Right kidney (tissue), 1 donor: ENCODE results near the gene NDUFB10.
"Not testable (repeated sequence)": the region's sequence is repeated elsewhere in the genome, so short reads cannot be mapped to it uniquely, and the experiment has no call there.

Source experiments
- DNase-seq: peaks from one replicate; pipeline ENCODE4 v3.0.0-alpha.2; 2016

NDUFB10 gene

GRCh38 chr16:1944612-1945199 lies 14.6 kb upstream of the NDUFB10 start:
- DNase-seq: no peak

- DNase-seq: no peak
These were observed 13.6 kb upstream of the NDUFB10 start for GRCh38 chr16:1945559-1946391.

- DNase-seq: no peak
These were observed 12.6 kb upstream of the NDUFB10 start for GRCh38 chr16:1946495-1947368.

- no peak for DNase-seq
These were observed 12.0 kb upstream of the NDUFB10 start for GRCh38 chr16:1947369-1947670.

GRCh38 chr16:1949507-1949906 lies 9.8 kb upstream of the NDUFB10 start:
- DNase-seq: no peak

GRCh38 chr16:1950047-1950446 lies 9.3 kb upstream of the NDUFB10 start:
- no peak for DNase-seq

- DNase-seq: no peak
These were observed 8.8 kb upstream of the NDUFB10 start for GRCh38 chr16:1950559-1950958.

GRCh38 chr16:1953734-1954133 lies 5.6 kb upstream of the NDUFB10 start:
- DNase-seq: no peak

- not testable (repeated sequence) for DNase-seq
These were observed 1.8 kb upstream of the NDUFB10 start for GRCh38 chr16:1957434-1958142.

- not testable (repeated sequence) for DNase-seq
These were observed 1.2 kb upstream of the NDUFB10 start for GRCh38 chr16:1958143-1958491.

GRCh38 chr16:1958715-1959268 lies 546 bp upstream of the NDUFB10 start:
- no peak for DNase-seq

- no peak for DNase-seq
These were observed 1.6 kb downstream of the NDUFB10 start for GRCh38 chr16:1960665-1961630.

- DNase-seq: no peak
These were observed 2.3 kb downstream of the NDUFB10 start for GRCh38 chr16:1961651-1962067.

GRCh38 chr16:1962161-1963153 lies 3.1 kb downstream of the NDUFB10 start:
- DNase-seq: not testable (repeated sequence)

- no peak for DNase-seq
These were observed 4.6 kb downstream of the NDUFB10 start for GRCh38 chr16:1963806-1964505.

- DNase-seq: peak; percentile 96
These were observed 5.4 kb downstream of the NDUFB10 start, which contains the start of gene RPS2 for GRCh38 chr16:1964506-1965395. RPS2 (minus strand) TSS chr16:1964826; CDS start chr16:1964625, 201 bp downstream.

- no peak for DNase-seq
These were observed 6.2 kb downstream of the NDUFB10 start for GRCh38 chr16:1965396-1966001.
